Esophagus muscularis mucosa (tissue), 3 donors: ENCODE measurements around the gene CFHR1.

Experiments
- POLR2A ChIP-seq: fragments of 450-650 bp; IDR thresholded peaks from one replicate; pipeline ENCODE4 v1.6.1; 2017; ENCODE audit warnings: antibody characterized with exemption, moderate library complexity, mild to moderate bottlenecking, low read depth
- TF ChIP-seq, protein P1 (sequence below), 3 experiments: fragments of 200-600 bp in 2 of 3; fragments of 450-650 bp in 1 of 3; sonication (generic) in 2 of 3; IDR thresholded peaks; one replicate each; pipeline ENCODE4 v1.5.1; 2017 to 2019; ENCODE audit warnings: antibody characterized with exemption in 3 of 3, mild to moderate bottlenecking in 2 of 3, moderate library complexity in 1 of 3

DNA sequence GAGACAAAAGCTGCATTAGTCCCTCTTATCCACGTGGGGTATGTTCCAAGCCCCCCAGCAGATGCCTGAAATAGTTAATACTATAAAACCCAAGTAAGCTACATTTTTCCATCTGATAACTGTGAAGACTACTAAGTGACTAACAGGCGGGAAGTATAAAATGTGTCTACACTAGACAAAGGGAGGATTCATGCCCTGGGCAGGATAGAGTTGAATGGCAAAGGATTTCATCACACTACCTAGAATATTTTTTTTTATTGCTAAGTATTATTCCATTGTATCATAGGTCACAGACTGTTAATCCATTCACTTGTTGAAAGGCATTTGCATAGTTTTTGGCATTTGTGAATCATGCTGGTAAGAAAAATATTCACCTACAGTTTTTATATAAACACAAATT is 41.9 kb downstream of the CFHR1 start:
- TF ChIP-seq, protein P1, sequence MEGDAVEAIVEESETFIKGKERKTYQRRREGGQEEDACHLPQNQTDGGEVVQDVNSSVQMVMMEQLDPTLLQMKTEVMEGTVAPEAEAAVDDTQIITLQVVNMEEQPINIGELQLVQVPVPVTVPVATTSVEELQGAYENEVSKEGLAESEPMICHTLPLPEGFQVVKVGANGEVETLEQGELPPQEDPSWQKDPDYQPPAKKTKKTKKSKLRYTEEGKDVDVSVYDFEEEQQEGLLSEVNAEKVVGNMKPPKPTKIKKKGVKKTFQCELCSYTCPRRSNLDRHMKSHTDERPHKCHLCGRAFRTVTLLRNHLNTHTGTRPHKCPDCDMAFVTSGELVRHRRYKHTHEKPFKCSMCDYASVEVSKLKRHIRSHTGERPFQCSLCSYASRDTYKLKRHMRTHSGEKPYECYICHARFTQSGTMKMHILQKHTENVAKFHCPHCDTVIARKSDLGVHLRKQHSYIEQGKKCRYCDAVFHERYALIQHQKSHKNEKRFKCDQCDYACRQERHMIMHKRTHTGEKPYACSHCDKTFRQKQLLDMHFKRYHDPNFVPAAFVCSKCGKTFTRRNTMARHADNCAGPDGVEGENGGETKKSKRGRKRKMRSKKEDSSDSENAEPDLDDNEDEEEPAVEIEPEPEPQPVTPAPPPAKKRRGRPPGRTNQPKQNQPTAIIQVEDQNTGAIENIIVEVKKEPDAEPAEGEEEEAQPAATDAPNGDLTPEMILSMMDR (IDR thresholded peaks at IDR 0.05) = no peak
- no peak for TF ChIP-seq POLR2A
